ENCODE measurements around the gene SMIM43. TPM values are rescaled to one million over a fixed set of nuclear protein-coding genes. Genes with fewer than 3 reads are reported as not detected.

SMIM43 gene
- total RNA-seq (under 1 TPM in 2 of 10 donors, not detected in 8; 0.09 to 0.15 TPM), polyA plus RNA-seq (1 to 10 TPM in 1 of 2 donors, not detected in 1; 1.3 TPM)
- long read RNA-seq, donor 1, partial matches to known transcripts, result 0 of 1 reads
- long read RNA-seq, donor 1, other reads (novel, unspliced or antisense), result 0 of 1 reads
- long read RNA-seq, donor 2, result 0 reads
- long read RNA-seq, donor 3, result 0 reads

- Histone ChIP-seq H3K4me1 (peaks cover 0 to 14% (median 10%) of the 10 kb centered on the region in 9 donors), H3K36me3 (no peaks in the 10 kb centered on the region), H3K9me3 (no peaks in the 10 kb centered on the region), H3K4me3 (peak within 1 kb of the TSS; percentile 18 to 54 (median 46)), H3K27me3 (peaks cover 7 to 92% (median 49%) of the 10 kb centered on the region in 7 donors), H3K27ac (no peak within 1 kb of the TSS)
- intact Hi-C loops (cut with DNase I), result no loop called here
- ATAC-seq (peak in 2 of 8 donors; percentile 29 to 58), DNase-seq (no peak)
- 1% methylated on average over 74 to 75 of the region's 75 CpGs for WGBS, 2 donors
- TF ChIP-seq CTCF (IDR thresholded peaks at IDR 0.05), result no peak
Measured at GRCh38 chr4:121764702-121765367, at the start of gene SMIM43. TSS of gene SMIM43 (minus strand) at chr4:121765164. CDS start at chr4:121765105, 59 bp downstream.

- H3K36me3 ChIP-seq, result peaks cover 0 to 100% (median 69%) of the 10 kb centered on the region in 9 donors
- DNase-seq, result no peak
- no peak for TF ChIP-seq CTCF (IDR thresholded peaks at IDR 0.05)
- intact Hi-C loops (cut with DNase I), result no loop called here
- H3K27ac ChIP-seq, result no peak overlapping the region
- WGBS, 2 donors, result 80 to 87% methylated on average over 2 of the region's 2 CpGs
- no peaks in the 10 kb centered on the region for H3K9me3 ChIP-seq
- H3K4me1 ChIP-seq, result peaks cover 0 to 2% (median 0%) of the 10 kb centered on the region in 9 donors
- no peak overlapping the region for H3K4me3 ChIP-seq
- no peak for ATAC-seq
- H3K27me3 ChIP-seq, result no peaks in the 10 kb centered on the region
Measured at GRCh38 chr4:121814756-121815155, 49.8 kb upstream of the SMIM43 start.

GRCh38 chr4:121811122-121811521, 46.2 kb upstream of the SMIM43 start:
- no peaks in the 10 kb centered on the region for H3K4me1 ChIP-seq
- ATAC-seq (no peak), DNase-seq (no peak)
- H3K36me3 ChIP-seq, result peaks cover 0 to 100% (median 62%) of the 10 kb centered on the region in 9 donors
- no peak for TF ChIP-seq CTCF (IDR thresholded peaks at IDR 0.05)
- H3K9me3 ChIP-seq, result no peaks in the 10 kb centered on the region
- no peak overlapping the region for H3K27ac ChIP-seq
- intact Hi-C loops (cut with DNase I), result loop anchor here in 1 of 10 donors (2.0 kb wide), 1 partner anchor 22 kb away; no protein-coding TSS in a partner anchor
- no peaks in the 10 kb centered on the region for H3K27me3 ChIP-seq
- H3K4me3 ChIP-seq, result no peak overlapping the region

GRCh38 chr4:121806411-121806810, 41.4 kb upstream of the SMIM43 start:
- TF ChIP-seq CTCF (IDR thresholded peaks at IDR 0.05), result no peak
- H3K36me3 ChIP-seq, result peaks cover 0 to 92% (median 36%) of the 10 kb centered on the region in 9 donors
- H3K4me1 ChIP-seq, result peaks cover 0 to 16% (median 9%) of the 10 kb centered on the region in 9 donors
- intact Hi-C loops (cut with DNase I), result loop anchor here in 2 of 10 donors (10.0 kb wide), 2 partner anchors 122 to 348 kb away; partner anchors contain the start of gene BLTP1 (in 1 of the 2)
- no peak overlapping the region for H3K27ac ChIP-seq
- DNase-seq (no peak), ATAC-seq (no peak)
- H3K9me3 ChIP-seq, result no peaks in the 10 kb centered on the region
- H3K27me3 ChIP-seq, result no peaks in the 10 kb centered on the region
- H3K4me3 ChIP-seq, result no peak overlapping the region
- 51 to 52% methylated on average over 4 of the region's 4 CpGs for WGBS, 2 donors
